T-cell (primary cell): Measurements from ENCODE around the gene CPLANE1. TPM values are rescaled to one million over a fixed set of nuclear protein-coding genes. Genes with fewer than 3 reads are reported as not detected.
"Not testable (repeated sequence)": the region's sequence is repeated elsewhere in the genome, so short reads cannot be mapped to it uniquely, and the experiment has no call there.

Experiments used
- ATAC-seq, 4 experiments: fragments of 200-7000 bp in 3 of 4; fragments of 150-1000 bp in 1 of 4; cut with Tn5 transposase; replicated peaks in 1 of 4; 1 replicate in 3 of 4; 2 replicates in 1 of 4; pipeline ENCODE4 v1.10.0; 2021; ENCODE audit warnings: moderate library complexity in 3 of 4, mild to moderate bottlenecking in 2 of 4, moderate number of reproducible peaks in 1 of 4
- CTCF ChIA-PET, 2 donors: fragments of 300-600 bp; sonication (Branson Sonifier 250); formaldehyde crosslinking; loops; one replicate each; lab custom pipeline; 2022; ENCODE audit warnings: antibody characterized with exemption in 2 of 2; lab: Charles Lee
- POLR2A ChIA-PET, 2 donors: fragments of 300-600 bp; sonication (Branson Sonifier 250); formaldehyde crosslinking; loops; one replicate each; lab custom pipeline; 2022; ENCODE audit warnings: antibody characterized with exemption in 2 of 2; lab: Charles Lee
- DNase-seq, 35 experiments: peaks; one replicate each; pipeline versions ENCODE4 v3.0.0 to v3.0.0-alpha.2; 2013 to 2023
- H3K27ac ChIP-seq: one replicate; pipeline ENCODE4 v1.5.1; 2013; ENCODE audit warnings: low read length
- H3K27me3 ChIP-seq, 2 experiments: replicated peaks in 1 of 2; 1 replicate in 1 of 2; 2 replicates in 1 of 2; pipeline versions ENCODE4 v1.6.1 to v1.7.0; 2013; ENCODE audit warnings: low read length in 1 of 2, mixed read lengths in 1 of 2; ENCODE audit not compliant: control insufficient read depth in 2 of 2, insufficient read depth in 2 of 2; ENCODE audit errors: extremely low read depth in 1 of 2
- H3K36me3 ChIP-seq, 2 donors: 1 replicate in 1 of 2; 2 replicates in 1 of 2; pipeline versions ENCODE4 v1.6.1 to v1.7.0; 2013; ENCODE audit warnings: low read length in 1 of 2; ENCODE audit not compliant: control insufficient read depth in 2 of 2, insufficient read depth in 1 of 2; ENCODE audit errors: extremely low read depth in 1 of 2
- H3K4me1 ChIP-seq, 2 experiments: 1 replicate in 1 of 2; 2 replicates in 1 of 2; pipeline versions ENCODE4 v1.6.1 to v1.7.0; 2013; ENCODE audit warnings: low read length in 2 of 2, mixed read lengths in 1 of 2; ENCODE audit not compliant: insufficient read depth in 2 of 2, control insufficient read depth in 1 of 2; ENCODE audit errors: extremely low read depth in 1 of 2
- H3K4me3 ChIP-seq, 2 donors: 1 replicate in 1 of 2; 2 replicates in 1 of 2; pipeline versions ENCODE4 v1.5.1 to v1.7.0; 2013; ENCODE audit warnings: mild to moderate bottlenecking in 2 of 2, low read length in 1 of 2, moderate library complexity in 1 of 2; ENCODE audit not compliant: control insufficient read depth in 1 of 2; ENCODE audit errors: extremely low read depth in 1 of 2
- H3K9me3 ChIP-seq: 2 replicates; pipeline ENCODE4 v1.7.0; 2013
- H3K27ac Mint-ChIP-seq, 2 donors: one replicate each; pipeline ENCODE4 v1.8.0; 2020 to 2021; ENCODE audit warnings: mild to moderate bottlenecking in 2 of 2, mixed read lengths in 2 of 2
- H3K27me3 Mint-ChIP-seq, 2 donors: one replicate each; pipeline ENCODE4 v1.8.0; 2021 to 2022; ENCODE audit warnings: mixed read lengths in 2 of 2
- H3K36me3 Mint-ChIP-seq: one replicate; pipeline ENCODE4 v1.8.0; 2021; ENCODE audit warnings: mixed read lengths
- H3K4me1 Mint-ChIP-seq, 3 donors: one replicate each; pipeline ENCODE4 v1.8.0; 2020 to 2022; ENCODE audit warnings: mixed read lengths in 3 of 3, mild to moderate bottlenecking in 1 of 3
- H3K4me3 Mint-ChIP-seq, 3 donors: one replicate each; pipeline ENCODE4 v1.8.0; 2020 to 2022; ENCODE audit warnings: mild to moderate bottlenecking in 3 of 3, mixed read lengths in 3 of 3, moderate library complexity in 3 of 3
- H3K9me3 Mint-ChIP-seq, 3 donors: one replicate each; pipeline ENCODE4 v1.8.0; 2020 to 2022; ENCODE audit warnings: mixed read lengths in 3 of 3
- WGBS: methylation state at CpG from one replicate; pipeline ENCODE4 v1.1.5; 2013; ENCODE audit warnings: missing lambda C conversion rate; ENCODE audit not compliant: insufficient coverage; 5-methylcytosine and 5-hydroxymethylcytosine counted together
- total RNA-seq, 35 experiments: library from RNA in 6 of 35; stranded (reverse) in 6 of 35; fragments of 120-200 nt in 1 of 35; gene quantifications; one replicate each; pipeline versions ENCODE4 v1.2.1 to v1.2.4 and lab custom pipeline; 2013 to 2026

CPLANE1 gene
- total RNA-seq, 5 donors from 2014 or later (not counting 1 experiment from before 2014, with no cell fraction given) = 5.1 to 9.4 (median 7.7) TPM

- Mint-ChIP-seq H3K9me3 (no peaks in the 10 kb centered on the region), H3K4me3 (peak overlapping the region in 2 of 3 donors; percentile 13 to 93), H3K27me3 (no peaks in the 10 kb centered on the region), H3K27ac (no peak overlapping the region), H3K36me3 (peaks cover 6% of the 10 kb centered on the region), H3K4me1 (peaks cover 15 to 21% (median 20%) of the 10 kb centered on the region in 3 donors)
- ATAC-seq (no peak), DNase-seq (no peak)
- Histone ChIP-seq H3K27ac (no peak overlapping the region), H3K36me3 (no peaks in the 10 kb centered on the region), H3K9me3 (no peaks in the 10 kb centered on the region), H3K4me3 (no peak overlapping the region), H3K4me1 (peaks cover 8 to 17% of the 10 kb centered on the region in 2 experiments), H3K27me3 (peaks cover 0 to 4% of the 10 kb centered on the region in 2 experiments)
- WGBS = no CpG with 5 or more reads among the region's 1 CpG
- ChIA-PET CTCF (no interaction called here), POLR2A (interaction anchor here (0.6 kb wide), 2 partner anchors 8 to 167 kb away, joined by 3 to 5 read pairs; no protein-coding TSS in a partner anchor)
These were observed 2.1 kb downstream of the CPLANE1 start for GRCh38 chr5:37247036-37247435.

- H3K27me3 Mint-ChIP-seq = no peaks in the 10 kb centered on the region
- CTCF ChIA-PET = no interaction called here
- H3K27ac Mint-ChIP-seq = no peak overlapping the region
- H3K4me1 ChIP-seq = no peaks in the 10 kb centered on the region
- peaks cover 7 to 17% (median 11%) of the 10 kb centered on the region in 3 donors for H3K9me3 Mint-ChIP-seq
- ATAC-seq (no peak), DNase-seq (no peak)
- POLR2A ChIA-PET = interaction anchor here in 1 of 2 donors (0.7 kb wide), 1 partner anchor 8 kb away, joined by 7 read pairs; no protein-coding TSS in a partner anchor
- H3K27ac ChIP-seq = no peak overlapping the region
- WGBS = no CpG with 5 or more reads among the region's 2 CpGs
- peaks cover 5 to 12% of the 10 kb centered on the region in 2 donors for H3K36me3 ChIP-seq
- no peaks in the 10 kb centered on the region for H3K4me1 Mint-ChIP-seq
- H3K9me3 ChIP-seq = no peaks in the 10 kb centered on the region
- no peak overlapping the region for H3K4me3 Mint-ChIP-seq
- H3K36me3 Mint-ChIP-seq = peaks cover 63% of the 10 kb centered on the region
- no peaks in the 10 kb centered on the region for H3K27me3 ChIP-seq
- H3K4me3 ChIP-seq = no peak overlapping the region
These were observed 14.9 kb downstream of the CPLANE1 start for GRCh38 chr5:37234288-37234687.

GRCh38 chr5:37226377-37226776 lies 22.8 kb downstream of the CPLANE1 start:
- H3K36me3 Mint-ChIP-seq = peaks cover 39% of the 10 kb centered on the region
- no peak for ATAC-seq

GRCh38 chr5:37222181-37222580 lies 27.0 kb downstream of the CPLANE1 start:
- POLR2A ChIA-PET = interaction anchor here in 1 of 2 donors (0.6 kb wide), 1 partner anchor 16 kb away, joined by 13 read pairs; no protein-coding TSS in a partner anchor
- Histone ChIP-seq H3K27me3 (no peaks in the 10 kb centered on the region), H3K27ac (no peak overlapping the region), H3K4me3 (no peak overlapping the region), H3K4me1 (no peaks in the 10 kb centered on the region), H3K9me3 (no peaks in the 10 kb centered on the region), H3K36me3 (peaks cover 11 to 19% of the 10 kb centered on the region in 2 donors)
- H3K9me3 Mint-ChIP-seq = no peaks in the 10 kb centered on the region
- ATAC-seq (no peak), DNase-seq (no peak)
- peaks cover 36% of the 10 kb centered on the region for H3K36me3 Mint-ChIP-seq
- no peak overlapping the region for H3K4me3 Mint-ChIP-seq
- H3K27ac Mint-ChIP-seq = no peak overlapping the region
- CTCF ChIA-PET = no interaction called here
- no peaks in the 10 kb centered on the region for H3K27me3 Mint-ChIP-seq
- no peaks in the 10 kb centered on the region for H3K4me1 Mint-ChIP-seq

More at GRCh38 chr5:37226377-37226776, 22.8 kb downstream of the CPLANE1 start:
- ChIA-PET CTCF (no interaction called here), POLR2A (no interaction called here)
- no peak overlapping the region for H3K4me3 ChIP-seq
- Mint-ChIP-seq H3K27me3 (no peaks in the 10 kb centered on the region), H3K9me3 (no peaks in the 10 kb centered on the region), H3K4me3 (no peak overlapping the region), H3K27ac (no peak overlapping the region), H3K4me1 (no peaks in the 10 kb centered on the region)
- no peaks in the 10 kb centered on the region for H3K9me3 ChIP-seq
- no peaks in the 10 kb centered on the region for H3K27me3 ChIP-seq
- DNase-seq = no peak
- no peaks in the 10 kb centered on the region for H3K4me1 ChIP-seq
- H3K27ac ChIP-seq = no peak overlapping the region
- peaks cover 5 to 20% of the 10 kb centered on the region in 2 donors for H3K36me3 ChIP-seq

- peaks cover 35% of the 10 kb centered on the region for H3K36me3 Mint-ChIP-seq
- POLR2A ChIA-PET = not testable (repeated sequence)
- no CpG with 5 or more reads among the region's 6 CpGs for WGBS
These were observed 28.8 kb downstream of the CPLANE1 start for GRCh38 chr5:37220426-37220825.

GRCh38 chr5:37219384-37219783 lies 29.8 kb downstream of the CPLANE1 start:
- H3K4me3 Mint-ChIP-seq, H3K27ac ChIP-seq, H3K9me3 Mint-ChIP-seq, H3K9me3 ChIP-seq, H3K27me3 ChIP-seq, H3K4me1 ChIP-seq, H3K27ac Mint-ChIP-seq, H3K27me3 Mint-ChIP-seq, H3K4me3 ChIP-seq, DNase-seq, H3K4me1 Mint-ChIP-seq, H3K36me3 ChIP-seq, POLR2A ChIA-PET, ATAC-seq: not testable (repeated sequence)
- no CpG with 5 or more reads among the region's 5 CpGs for WGBS
- CTCF ChIA-PET = interaction anchor here in 1 of 2 donors (0.6 kb wide), 1 partner anchor 1233 kb away, joined by 3 read pairs; no protein-coding TSS in a partner anchor
- peaks cover 38% of the 10 kb centered on the region for H3K36me3 Mint-ChIP-seq

More at GRCh38 chr5:37220426-37220825, 28.8 kb downstream of the CPLANE1 start:
- H3K27ac ChIP-seq, H3K4me1 Mint-ChIP-seq, H3K9me3 Mint-ChIP-seq, H3K4me1 ChIP-seq, ATAC-seq, H3K27ac Mint-ChIP-seq, DNase-seq, H3K27me3 Mint-ChIP-seq, H3K27me3 ChIP-seq, H3K4me3 ChIP-seq, H3K4me3 Mint-ChIP-seq, CTCF ChIA-PET, H3K9me3 ChIP-seq: not testable (repeated sequence)
- peaks cover 11% of the 10 kb centered on the region in 2 donors for H3K36me3 ChIP-seq
